ENCODE measurements around the gene DNAJB8.

DNA sequence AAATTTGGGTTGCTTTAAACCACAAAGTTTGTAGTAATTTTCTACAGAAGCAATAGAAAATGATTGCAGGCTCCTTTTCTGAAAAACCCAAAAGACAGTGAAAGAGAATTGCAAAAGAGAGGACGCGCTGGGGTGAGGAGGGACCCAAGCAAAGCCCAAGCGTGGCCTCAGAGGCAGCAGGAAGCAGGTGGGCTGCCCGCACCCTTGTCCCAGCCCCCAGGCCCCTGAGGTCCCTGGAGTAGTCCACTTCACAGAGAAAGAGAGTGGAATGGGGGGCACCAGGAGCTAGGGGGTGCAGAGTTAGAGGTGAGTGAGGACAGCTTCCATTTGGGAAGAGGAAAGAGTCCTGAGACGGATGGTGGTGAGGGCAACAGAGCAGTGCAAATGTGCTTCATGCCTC is 11.6 kb downstream of the DNAJB8 start:
- TF ChIP-seq, protein P1, sequence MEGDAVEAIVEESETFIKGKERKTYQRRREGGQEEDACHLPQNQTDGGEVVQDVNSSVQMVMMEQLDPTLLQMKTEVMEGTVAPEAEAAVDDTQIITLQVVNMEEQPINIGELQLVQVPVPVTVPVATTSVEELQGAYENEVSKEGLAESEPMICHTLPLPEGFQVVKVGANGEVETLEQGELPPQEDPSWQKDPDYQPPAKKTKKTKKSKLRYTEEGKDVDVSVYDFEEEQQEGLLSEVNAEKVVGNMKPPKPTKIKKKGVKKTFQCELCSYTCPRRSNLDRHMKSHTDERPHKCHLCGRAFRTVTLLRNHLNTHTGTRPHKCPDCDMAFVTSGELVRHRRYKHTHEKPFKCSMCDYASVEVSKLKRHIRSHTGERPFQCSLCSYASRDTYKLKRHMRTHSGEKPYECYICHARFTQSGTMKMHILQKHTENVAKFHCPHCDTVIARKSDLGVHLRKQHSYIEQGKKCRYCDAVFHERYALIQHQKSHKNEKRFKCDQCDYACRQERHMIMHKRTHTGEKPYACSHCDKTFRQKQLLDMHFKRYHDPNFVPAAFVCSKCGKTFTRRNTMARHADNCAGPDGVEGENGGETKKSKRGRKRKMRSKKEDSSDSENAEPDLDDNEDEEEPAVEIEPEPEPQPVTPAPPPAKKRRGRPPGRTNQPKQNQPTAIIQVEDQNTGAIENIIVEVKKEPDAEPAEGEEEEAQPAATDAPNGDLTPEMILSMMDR (IDR thresholded peaks at IDR 0.05; ENCODE audit: borderline replicate concordance, extremely low read depth, low read length, poor library complexity, severe bottlenecking), result no peak
- no peak for TF ChIP-seq EZH2 (IDR thresholded peaks at IDR 0.05; ENCODE audit: borderline replicate concordance, low read depth, low read length, severe bottlenecking)

All from DND-41 (cell line).